ENCODE measurements around the gene DHRS3.

Gene DHRS3

GRCh38 chr1:12562955-12563576, 54.9 kb downstream of the DHRS3 start:
- H3K27ac ChIP-seq (ENCODE audit: low read depth, low read length), result no peak overlapping the region
- no peaks in the 10 kb centered on the region for H3K4me1 ChIP-seq (ENCODE audit: control insufficient read depth, insufficient read depth, low read length, unreplicated experiment)
- H2AFZ ChIP-seq (ENCODE audit: low read length, unreplicated experiment), result no peak overlapping the region
- H3K36me3 ChIP-seq (ENCODE audit: insufficient read depth, low read length), result no peaks in the 10 kb centered on the region
- no peak overlapping the region for H3K4me3 ChIP-seq (ENCODE audit: low read depth, low read length)
- H3K79me2 ChIP-seq (ENCODE audit: control insufficient read depth, insufficient read depth, low read length, unreplicated experiment), result no peaks in the 10 kb centered on the region
- H3K27me3 ChIP-seq (ENCODE audit: insufficient read depth, low read length), result no peaks in the 10 kb centered on the region

GRCh38 chr1:12561121-12561520, 56.9 kb downstream of the DHRS3 start:
- Histone ChIP-seq H3K79me2 (ENCODE audit: control insufficient read depth, insufficient read depth, low read length, unreplicated experiment) (no peaks in the 10 kb centered on the region), H3K4me1 (ENCODE audit: control insufficient read depth, insufficient read depth, low read length, unreplicated experiment) (peaks cover 9% of the 10 kb centered on the region), H2AFZ (ENCODE audit: low read length, unreplicated experiment) (no peak overlapping the region), H3K27me3 (ENCODE audit: insufficient read depth, low read length) (no peaks in the 10 kb centered on the region), H3K27ac (ENCODE audit: low read depth, low read length) (no peak overlapping the region), H3K4me3 (ENCODE audit: low read depth, low read length) (no peak overlapping the region), H3K36me3 (ENCODE audit: insufficient read depth, low read length) (no peaks in the 10 kb centered on the region)

- H3K79me2 ChIP-seq (ENCODE audit: control insufficient read depth, insufficient read depth, low read length, unreplicated experiment), result no peaks in the 10 kb centered on the region
- peak overlapping the region; percentile 1; the same call in 1 of the 2 replicates for H3K27ac ChIP-seq (ENCODE audit: low read depth, low read length)
- no peaks in the 10 kb centered on the region for H3K27me3 ChIP-seq (ENCODE audit: insufficient read depth, low read length)
- peaks cover 9% of the 10 kb centered on the region for H3K4me1 ChIP-seq (ENCODE audit: control insufficient read depth, insufficient read depth, low read length, unreplicated experiment)
- H3K36me3 ChIP-seq (ENCODE audit: insufficient read depth, low read length), result no peaks in the 10 kb centered on the region
- no peak overlapping the region for H3K4me3 ChIP-seq (ENCODE audit: low read depth, low read length)
- no peak overlapping the region for H2AFZ ChIP-seq (ENCODE audit: low read length, unreplicated experiment)
These were observed 60.8 kb downstream of the DHRS3 start for GRCh38 chr1:12556957-12557935.

GRCh38 chr1:12556368-12556930, 61.6 kb downstream of the DHRS3 start:
- Histone ChIP-seq H3K4me1 (ENCODE audit: control insufficient read depth, insufficient read depth, low read length, unreplicated experiment) (peaks cover 9% of the 10 kb centered on the region), H3K36me3 (ENCODE audit: insufficient read depth, low read length) (no peaks in the 10 kb centered on the region), H3K4me3 (ENCODE audit: low read depth, low read length) (no peak overlapping the region), H3K27me3 (ENCODE audit: insufficient read depth, low read length) (no peaks in the 10 kb centered on the region), H2AFZ (ENCODE audit: low read length, unreplicated experiment) (no peak overlapping the region), H3K27ac (ENCODE audit: low read depth, low read length) (peak overlapping the region; percentile 1; the same call in 1 of the 2 replicates), H3K79me2 (ENCODE audit: control insufficient read depth, insufficient read depth, low read length, unreplicated experiment) (no peaks in the 10 kb centered on the region)

- no peak overlapping the region for H3K4me3 ChIP-seq (ENCODE audit: low read depth, low read length)
- peaks cover 9% of the 10 kb centered on the region for H3K4me1 ChIP-seq (ENCODE audit: control insufficient read depth, insufficient read depth, low read length, unreplicated experiment)
- H3K79me2 ChIP-seq (ENCODE audit: control insufficient read depth, insufficient read depth, low read length, unreplicated experiment), result no peaks in the 10 kb centered on the region
- H3K27ac ChIP-seq (ENCODE audit: low read depth, low read length), result no peak overlapping the region
- no peaks in the 10 kb centered on the region for H3K36me3 ChIP-seq (ENCODE audit: insufficient read depth, low read length)
- H3K27me3 ChIP-seq (ENCODE audit: insufficient read depth, low read length), result no peaks in the 10 kb centered on the region
- no peak overlapping the region for H2AFZ ChIP-seq (ENCODE audit: low read length, unreplicated experiment)
These were observed 62.3 kb downstream of the DHRS3 start for GRCh38 chr1:12555411-12556367.

GRCh38 chr1:12554521-12555305, 63.3 kb downstream of the DHRS3 start:
- Histone ChIP-seq H3K79me2 (ENCODE audit: control insufficient read depth, insufficient read depth, low read length, unreplicated experiment) (no peaks in the 10 kb centered on the region), H3K36me3 (ENCODE audit: insufficient read depth, low read length) (no peaks in the 10 kb centered on the region), H3K4me1 (ENCODE audit: control insufficient read depth, insufficient read depth, low read length, unreplicated experiment) (peaks cover 17% of the 10 kb centered on the region), H3K27me3 (ENCODE audit: insufficient read depth, low read length) (no peaks in the 10 kb centered on the region), H3K27ac (ENCODE audit: low read depth, low read length) (no peak overlapping the region), H2AFZ (ENCODE audit: low read length, unreplicated experiment) (no peak overlapping the region), H3K4me3 (ENCODE audit: low read depth, low read length) (no peak overlapping the region)

- Histone ChIP-seq H3K4me1 (ENCODE audit: control insufficient read depth, insufficient read depth, low read length, unreplicated experiment) (peaks cover 25% of the 10 kb centered on the region), H3K79me2 (ENCODE audit: control insufficient read depth, insufficient read depth, low read length, unreplicated experiment) (no peaks in the 10 kb centered on the region), H3K4me3 (ENCODE audit: low read depth, low read length) (no peak overlapping the region), H3K27ac (ENCODE audit: low read depth, low read length) (no peak overlapping the region), H2AFZ (ENCODE audit: low read length, unreplicated experiment) (no peak overlapping the region), H3K27me3 (ENCODE audit: insufficient read depth, low read length) (no peaks in the 10 kb centered on the region), H3K36me3 (ENCODE audit: insufficient read depth, low read length) (no peaks in the 10 kb centered on the region)
These were observed 64.0 kb downstream of the DHRS3 start for GRCh38 chr1:12553963-12554362.

GRCh38 chr1:12552951-12553921, 64.8 kb downstream of the DHRS3 start:
- Histone ChIP-seq H2AFZ (ENCODE audit: low read length, unreplicated experiment) (no peak overlapping the region), H3K27ac (ENCODE audit: low read depth, low read length) (no peak overlapping the region), H3K79me2 (ENCODE audit: control insufficient read depth, insufficient read depth, low read length, unreplicated experiment) (no peaks in the 10 kb centered on the region), H3K36me3 (ENCODE audit: insufficient read depth, low read length) (no peaks in the 10 kb centered on the region), H3K4me3 (ENCODE audit: low read depth, low read length) (no peak overlapping the region), H3K27me3 (ENCODE audit: insufficient read depth, low read length) (no peaks in the 10 kb centered on the region), H3K4me1 (ENCODE audit: control insufficient read depth, insufficient read depth, low read length, unreplicated experiment) (peaks cover 25% of the 10 kb centered on the region)
